CD4-positive, alpha-beta T cell treated with Interleukin-10 for 1 hour (primary cell): ENCODE measurements around the gene FANCC.

Experiments used
- DNase-seq: peaks from one replicate; pipeline ENCODE4 v3.0.0-alpha.2; 2020

FANCC gene

GRCh38 chr9:95095641-95096355 is 221.7 kb downstream of the FANCC start:
- no peak for DNase-seq

- DNase-seq: no peak
These were observed 223.5 kb downstream of the FANCC start for GRCh38 chr9:95094002-95094401.

GRCh38 chr9:95093586-95093985 is 223.9 kb downstream of the FANCC start:
- DNase-seq: no peak

- DNase-seq: no peak
These were observed 225.0 kb downstream of the FANCC start for GRCh38 chr9:95092262-95093072.

GRCh38 chr9:95091601-95092261 is 225.8 kb downstream of the FANCC start:
- DNase-seq: no peak

- DNase-seq: no peak
These were observed 226.5 kb downstream of the FANCC start for GRCh38 chr9:95090871-95091577.

- no peak for DNase-seq
These were observed 227.3 kb downstream of the FANCC start for GRCh38 chr9:95090023-95090791.

GRCh38 chr9:95089257-95090022 is 228.1 kb downstream of the FANCC start:
- no peak for DNase-seq

GRCh38 chr9:95088421-95089161 is 228.9 kb downstream of the FANCC start:
- no peak for DNase-seq

- no peak for DNase-seq
These were observed 229.8 kb downstream of the FANCC start for GRCh38 chr9:95087659-95088242.

GRCh38 chr9:95086564-95086955 is 230.9 kb downstream of the FANCC start:
- no peak for DNase-seq

- DNase-seq: no peak
These were observed 231.5 kb downstream of the FANCC start for GRCh38 chr9:95085861-95086563.

GRCh38 chr9:95085036-95085770 is 232.3 kb downstream of the FANCC start:
- DNase-seq: no peak

- no peak for DNase-seq
These were observed 233.1 kb downstream of the FANCC start for GRCh38 chr9:95084254-95084934.

GRCh38 chr9:95083086-95083768 is 234.3 kb downstream of the FANCC start:
- no peak for DNase-seq

- no peak for DNase-seq
These were observed 235.0 kb downstream of the FANCC start for GRCh38 chr9:95082401-95083084.

- DNase-seq: no peak
These were observed 235.5 kb downstream of the FANCC start for GRCh38 chr9:95081998-95082397.
